ENCODE results near the gene TUG1. TPM values are rescaled to one million over a fixed set of nuclear protein-coding genes. Genes with fewer than 3 reads are reported as not detected.

The TUG1 gene
- total RNA-seq = 58.3 and 69.9 TPM in 2 replicates

DNA sequence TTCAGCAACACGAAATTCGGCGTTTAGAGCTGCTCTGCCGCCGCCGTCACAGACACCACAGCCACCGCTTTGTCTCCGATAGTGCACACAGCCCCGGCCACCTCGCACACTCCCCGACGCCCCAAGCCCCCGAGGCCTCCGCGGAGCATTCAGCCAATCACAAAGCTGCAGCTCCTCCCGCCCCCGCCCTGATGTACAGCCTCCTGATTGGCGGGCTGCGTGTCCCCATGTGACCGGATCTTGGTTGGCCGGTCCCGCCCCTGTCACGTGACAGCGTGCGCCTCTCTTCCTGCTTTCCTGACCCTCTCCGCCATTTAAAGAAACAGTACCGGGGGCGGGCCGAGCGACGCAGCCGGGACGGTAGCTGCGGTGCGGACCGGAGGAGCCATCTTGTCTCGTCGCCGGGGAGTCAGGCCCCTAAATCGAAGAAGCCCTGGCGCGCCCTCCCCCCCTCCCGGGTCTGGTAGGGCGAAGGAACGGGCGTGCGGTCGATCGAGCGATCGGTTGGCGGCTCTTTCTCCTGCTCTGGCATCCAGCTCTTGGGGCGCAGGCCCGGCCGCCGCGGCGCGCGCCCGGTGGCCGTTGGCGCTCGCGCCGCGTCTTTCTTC lies at the start of gene TUG1:
Gene TUG1 (plus strand): TSS at position 342 of the 608 bp plus-strand sequence.

DNA sequence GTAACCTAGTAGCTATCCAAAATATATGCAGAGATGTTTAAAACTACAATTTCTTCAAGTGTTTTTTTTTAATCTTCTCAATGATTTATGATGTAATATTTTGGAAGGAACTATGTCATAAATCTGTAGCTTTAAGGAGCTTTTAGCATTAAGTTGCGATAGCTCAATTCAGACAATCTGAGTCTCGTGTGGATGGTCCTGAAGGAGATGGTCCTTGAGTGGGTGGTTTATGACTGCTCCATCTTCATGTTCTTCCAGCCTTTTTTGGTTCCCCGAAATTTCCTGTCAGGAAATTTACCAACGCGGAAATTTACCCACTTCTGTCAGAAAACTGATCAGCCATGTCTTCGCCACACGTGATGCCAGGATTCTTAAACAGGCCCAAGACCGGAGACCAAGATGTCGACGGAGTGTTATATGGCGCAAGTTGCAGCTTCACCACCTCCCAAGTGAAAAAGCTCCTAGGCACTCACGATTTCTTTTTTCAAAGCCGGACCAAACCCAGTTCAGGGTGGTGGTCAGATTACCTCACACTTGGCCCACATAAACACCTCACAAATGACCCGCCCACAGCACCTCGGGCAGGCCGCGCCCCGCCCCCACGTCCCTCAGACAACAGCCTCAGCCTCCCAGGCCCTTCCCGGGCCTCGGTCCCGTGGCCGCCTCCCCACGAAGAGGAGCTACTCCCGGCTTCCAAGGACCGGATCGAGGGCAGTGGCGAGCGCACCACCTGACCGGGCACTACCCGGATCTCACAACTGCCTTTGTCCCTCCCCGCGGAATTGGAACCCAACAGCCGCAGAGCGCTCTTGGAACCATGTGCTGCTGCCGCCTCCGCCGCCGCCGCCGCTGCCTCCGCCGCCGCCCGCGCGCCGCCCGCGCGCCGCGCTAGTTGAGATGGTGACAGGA lies 796 bp upstream of the TUG1 start, which contains the start of gene MORC2:
Gene MORC2 (minus strand): TSS at position 760 of the 909 bp plus-strand sequence. CDS start 885 bp downstream, outside the sequence.

Small RNAs within 50 kb of the gene (small RNA-seq; reads per million reads assigned to genes)
- gene RF01892 = not detected

Other genes starting within 250 kb of the TUG1 start
- 13.2 and 20.0 TPM in 2 replicates for gene MORC2, start 491 bp upstream of the TUG1 start, total RNA-seq
- gene SMTN, start 112.1 kb downstream of the TUG1 start, total RNA-seq = 35.7 and 49.5 TPM in 2 replicates
- 59.2 and 79.7 TPM in 2 replicates for gene SELENOM, start 138.3 kb downstream of the TUG1 start, total RNA-seq
- gene INPP5J, start 153.7 kb downstream of the TUG1 start, total RNA-seq = 0.43 and 0.79 TPM in 2 replicates
- not detected in 2 replicates for gene PLA2G3, start 171.2 kb downstream of the TUG1 start, total RNA-seq
- 29.4 and 33.1 TPM in 2 replicates for gene RNF185, start 190.9 kb downstream of the TUG1 start, total RNA-seq
- 91.9 and 238 TPM in 2 replicates for gene LIMK2, start 243.0 kb downstream of the TUG1 start, total RNA-seq